NB4 (cell line): ENCODE data around the gene RANBP10.

Experiments used
- CTCF ChIP-seq: IDR thresholded peaks from one replicate; pipeline ENCODE4 v1.5.1; 2012; ENCODE audit warnings: low read depth, low read length
- MAX ChIP-seq: IDR thresholded peaks from 2 replicates; pipeline ENCODE4 v1.6.1; 2011; ENCODE audit warnings: low read depth, low read length
- POLR2A ChIP-seq: IDR thresholded peaks from 2 replicates; pipeline ENCODE4 v1.6.1; 2011; ENCODE audit warnings: mild to moderate bottlenecking; ENCODE audit not compliant: insufficient read length; ENCODE audit errors: extremely low read depth

GRCh38 chr16:67804853-67805542, 1.4 kb downstream of the RANBP10 start:
- TF ChIP-seq CTCF (no peak), POLR2A (no peak), MAX (no peak)
